Activated CD4-positive, alpha-beta T cell treated with anti-CD3 and anti-CD28 coated beads, Interleukin-2, amount 10 ng/mL, durations not matched to agents 24 days and 14 days (primary cell): ENCODE measurements around the gene KCTD15. TPM values are rescaled to one million over a fixed set of nuclear protein-coding genes. Genes with fewer than 3 reads are reported as not detected.

Experiments used
- DNase-seq: peaks from one replicate; pipeline ENCODE4 v3.0.0; 2022
- H3K27ac Mint-ChIP-seq: one replicate; pipeline ENCODE4 v1.8.0; 2022; ENCODE audit warnings: mild to moderate bottlenecking, mixed read lengths
- H3K27me3 Mint-ChIP-seq: one replicate; pipeline ENCODE4 v1.8.0; 2022; ENCODE audit warnings: mixed read lengths
- H3K36me3 Mint-ChIP-seq: one replicate; pipeline ENCODE4 v1.8.0; 2022; ENCODE audit warnings: low read depth, mild to moderate bottlenecking, mixed read lengths
- H3K4me1 Mint-ChIP-seq: one replicate; pipeline ENCODE4 v1.8.0; 2021; ENCODE audit warnings: mixed read lengths
- H3K4me3 Mint-ChIP-seq: one replicate; pipeline ENCODE4 v1.8.0; 2022; ENCODE audit warnings: mild to moderate bottlenecking, moderate library complexity, mixed read lengths
- H3K9me3 Mint-ChIP-seq: one replicate; pipeline ENCODE4 v1.8.0; 2021; ENCODE audit warnings: mixed read lengths
- intact Hi-C: fragments of 100-400 bp; cut with micrococcal nuclease; formaldehyde crosslinking; loops from one replicate; pipeline ENCODE4 v1.15.1; 2023
- total RNA-seq: library from RNA; stranded (reverse); gene quantifications from 2 replicates; pipeline ENCODE4 v1.2.3, GENCODE V29; 2022

The KCTD15 gene
- 10.6 and 12.1 TPM in 2 replicates for total RNA-seq

GRCh38 chr19:33796164-33796875 lies at the start of gene KCTD15:
Gene KCTD15 (plus strand): TSS chr19:33796870. CDS start chr19:33800455, 3,585 bp downstream.
- peak; percentile 77 for DNase-seq
- intact Hi-C loops: loop anchor here (1.0 to 5.0 kb wide), 5 partner anchors 18 to 1119 kb away; partner anchors contain the start of genes ANKRD27, LSM14A and RGS9BP
- Mint-ChIP-seq H3K9me3 (no peaks in the 10 kb centered on the region), H3K27ac (peak within 1 kb of the TSS; percentile 72), H3K36me3 (no peaks in the 10 kb centered on the region), H3K4me3 (peak within 1 kb of the TSS; percentile 85), H3K4me1 (peaks cover 1% of the 10 kb centered on the region), H3K27me3 (peaks cover 37% of the 10 kb centered on the region)

- H3K27me3 Mint-ChIP-seq: no peaks in the 10 kb centered on the region
- no peak overlapping the region for H3K27ac Mint-ChIP-seq
- H3K36me3 Mint-ChIP-seq: no peaks in the 10 kb centered on the region
- H3K9me3 Mint-ChIP-seq: no peaks in the 10 kb centered on the region
- no peak for DNase-seq
- H3K4me3 Mint-ChIP-seq: no peak overlapping the region
- intact Hi-C loops: no loop called here
- no peaks in the 10 kb centered on the region for H3K4me1 Mint-ChIP-seq
Observed at GRCh38 chr19:33747273-33747672, 49.4 kb upstream of the KCTD15 start.

GRCh38 chr19:33748231-33748630 lies 48.4 kb upstream of the KCTD15 start:
- no peaks in the 10 kb centered on the region for H3K36me3 Mint-ChIP-seq
- no peak overlapping the region for H3K4me3 Mint-ChIP-seq
- H3K4me1 Mint-ChIP-seq: no peaks in the 10 kb centered on the region
- no peaks in the 10 kb centered on the region for H3K9me3 Mint-ChIP-seq
- H3K27ac Mint-ChIP-seq: no peak overlapping the region
- no peaks in the 10 kb centered on the region for H3K27me3 Mint-ChIP-seq
- intact Hi-C loops: no loop called here
- DNase-seq: no peak

GRCh38 chr19:33749016-33749415 lies 47.7 kb upstream of the KCTD15 start:
- no peak for DNase-seq
- no peaks in the 10 kb centered on the region for H3K36me3 Mint-ChIP-seq
- no peaks in the 10 kb centered on the region for H3K27me3 Mint-ChIP-seq
- no peak overlapping the region for H3K27ac Mint-ChIP-seq
- no peaks in the 10 kb centered on the region for H3K4me1 Mint-ChIP-seq
- H3K4me3 Mint-ChIP-seq: no peak overlapping the region
- H3K9me3 Mint-ChIP-seq: no peaks in the 10 kb centered on the region
- intact Hi-C loops: no loop called here

- Mint-ChIP-seq H3K9me3 (no peaks in the 10 kb centered on the region), H3K27me3 (no peaks in the 10 kb centered on the region), H3K27ac (no peak overlapping the region), H3K4me3 (no peak overlapping the region), H3K36me3 (no peaks in the 10 kb centered on the region), H3K4me1 (no peaks in the 10 kb centered on the region)
- intact Hi-C loops: no loop called here
- DNase-seq: no peak
Observed at GRCh38 chr19:33749619-33750175, 47.0 kb upstream of the KCTD15 start.

GRCh38 chr19:33750587-33751435 lies 45.9 kb upstream of the KCTD15 start:
- H3K27me3 Mint-ChIP-seq: no peaks in the 10 kb centered on the region
- intact Hi-C loops: no loop called here
- H3K4me1 Mint-ChIP-seq: no peaks in the 10 kb centered on the region
- H3K36me3 Mint-ChIP-seq: no peaks in the 10 kb centered on the region
- no peak overlapping the region for H3K4me3 Mint-ChIP-seq
- no peak overlapping the region for H3K27ac Mint-ChIP-seq
- no peaks in the 10 kb centered on the region for H3K9me3 Mint-ChIP-seq
- no peak for DNase-seq

- Mint-ChIP-seq H3K27ac (no peak overlapping the region), H3K36me3 (no peaks in the 10 kb centered on the region), H3K4me1 (no peaks in the 10 kb centered on the region), H3K9me3 (no peaks in the 10 kb centered on the region), H3K27me3 (no peaks in the 10 kb centered on the region), H3K4me3 (no peak overlapping the region)
- DNase-seq: no peak
- intact Hi-C loops: no loop called here
Observed at GRCh38 chr19:33751436-33751770, 45.3 kb upstream of the KCTD15 start.

GRCh38 chr19:33752018-33752800 lies 44.5 kb upstream of the KCTD15 start:
- no peak for DNase-seq
- intact Hi-C loops: no loop called here
- no peak overlapping the region for H3K27ac Mint-ChIP-seq
- no peaks in the 10 kb centered on the region for H3K27me3 Mint-ChIP-seq
- no peaks in the 10 kb centered on the region for H3K4me1 Mint-ChIP-seq
- H3K4me3 Mint-ChIP-seq: no peak overlapping the region
- no peaks in the 10 kb centered on the region for H3K36me3 Mint-ChIP-seq
- H3K9me3 Mint-ChIP-seq: no peaks in the 10 kb centered on the region

- Mint-ChIP-seq H3K27me3 (no peaks in the 10 kb centered on the region), H3K27ac (no peak overlapping the region), H3K4me3 (no peak overlapping the region), H3K36me3 (no peaks in the 10 kb centered on the region), H3K9me3 (no peaks in the 10 kb centered on the region), H3K4me1 (no peaks in the 10 kb centered on the region)
- no peak for DNase-seq
- intact Hi-C loops: no loop called here
Observed at GRCh38 chr19:33752945-33753344, 43.7 kb upstream of the KCTD15 start.

- H3K27ac Mint-ChIP-seq: no peak overlapping the region
- no peaks in the 10 kb centered on the region for H3K4me1 Mint-ChIP-seq
- H3K36me3 Mint-ChIP-seq: no peaks in the 10 kb centered on the region
- no peak for DNase-seq
- intact Hi-C loops: no loop called here
- H3K4me3 Mint-ChIP-seq: no peak overlapping the region
- no peaks in the 10 kb centered on the region for H3K9me3 Mint-ChIP-seq
- H3K27me3 Mint-ChIP-seq: no peaks in the 10 kb centered on the region
Observed at GRCh38 chr19:33754361-33754760, 42.3 kb upstream of the KCTD15 start.

- Mint-ChIP-seq H3K4me1 (no peaks in the 10 kb centered on the region), H3K9me3 (no peaks in the 10 kb centered on the region), H3K27ac (no peak overlapping the region), H3K4me3 (no peak overlapping the region), H3K27me3 (no peaks in the 10 kb centered on the region), H3K36me3 (no peaks in the 10 kb centered on the region)
- intact Hi-C loops: no loop called here
- DNase-seq: no peak
Observed at GRCh38 chr19:33755099-33756035, 41.3 kb upstream of the KCTD15 start.

- no peak overlapping the region for H3K4me3 Mint-ChIP-seq
- DNase-seq: no peak
- no peaks in the 10 kb centered on the region for H3K36me3 Mint-ChIP-seq
- H3K4me1 Mint-ChIP-seq: no peaks in the 10 kb centered on the region
- H3K27ac Mint-ChIP-seq: no peak overlapping the region
- H3K9me3 Mint-ChIP-seq: no peaks in the 10 kb centered on the region
- H3K27me3 Mint-ChIP-seq: no peaks in the 10 kb centered on the region
- intact Hi-C loops: no loop called here
Observed at GRCh38 chr19:33756177-33756576, 40.5 kb upstream of the KCTD15 start.

GRCh38 chr19:33758541-33759013 lies 38.1 kb upstream of the KCTD15 start:
- no peaks in the 10 kb centered on the region for H3K36me3 Mint-ChIP-seq
- H3K4me1 Mint-ChIP-seq: no peaks in the 10 kb centered on the region
- H3K27ac Mint-ChIP-seq: no peak overlapping the region
- no peaks in the 10 kb centered on the region for H3K27me3 Mint-ChIP-seq
- no peaks in the 10 kb centered on the region for H3K9me3 Mint-ChIP-seq
- H3K4me3 Mint-ChIP-seq: no peak overlapping the region
- DNase-seq: no peak
- intact Hi-C loops: no loop called here
